Right cardiac atrium (tissue), 5 donors: ENCODE results near the gene PRR13. TPM values are rescaled to one million over a fixed set of nuclear protein-coding genes. Genes with fewer than 3 reads are reported as not detected.

Experiments
- ATAC-seq, 2 donors: fragments of 200-7000 bp; cut with Tn5 transposase; one replicate each; pipeline versions ENCODE4 v1.8.0 to v1.9.1; 2020; ENCODE audit warnings: moderate library complexity in 2 of 2, mild to moderate bottlenecking in 1 of 2
- DNase-seq, 3 donors: peaks; one replicate each; pipeline ENCODE4 v3.0.0-alpha.2; 2020
- H3K27ac ChIP-seq: one replicate; pipeline ENCODE4 v1.5.1; 2013; ENCODE audit warnings: mild to moderate bottlenecking, low read length, control low read depth, moderate library complexity
- H3K27me3 ChIP-seq: one replicate; pipeline ENCODE4 v1.6.1; 2013; ENCODE audit not compliant: control insufficient read depth, insufficient read depth
- H3K4me1 ChIP-seq: one replicate; pipeline ENCODE4 v1.6.1; 2013; ENCODE audit warnings: low read length; ENCODE audit not compliant: control insufficient read depth, insufficient read depth
- H3K4me3 ChIP-seq: one replicate; pipeline ENCODE4 v1.5.1; 2013; ENCODE audit warnings: low read length, control low read depth
- H3K9me3 ChIP-seq: one replicate; pipeline ENCODE4 v1.6.1; 2013; ENCODE audit warnings: low read length; ENCODE audit not compliant: control insufficient read depth
- WGBS: extraction: QIAGEN DNeasy Blood & Tissue Kit; methylation state at CpG from one replicate; pipeline ENCODE4 v1.1.7; 2013; 5-methylcytosine and 5-hydroxymethylcytosine counted together
- intact Hi-C, 4 donors: fragments of 100-400 bp; cut with DNase I; formaldehyde crosslinking; loops; one replicate each; pipeline versions ENCODE4 v1.11.0 to v1.14.0; 2022 to 2023
- polyA plus RNA-seq: library from polyadenylated mRNA; stranded (reverse); fragments of 200-250 nt; gene quantifications from one replicate; pipeline ENCODE4 v1.2.3, GENCODE V29; 2013
- total RNA-seq, 4 donors: library from RNA; stranded (reverse); fragmentation: NEBNext Ultra II Directional; extraction: Animal tissue kit (Norgen Biotek cat#: 25700); gene quantifications; one replicate each; pipeline ENCODE4 v1.2.1, GENCODE V29; 2021
- donor health status: healthy with polysubstance abuse.
- donor health status: DM: no; HTN: yes; CAD: no.
- donor health status: DM: no; HTN: no; CAD: no.
- donor health status: DM: no; HTN: yes; CAD: no; lungs with severe emphysema.
- donor health status: DM: yes; HTN: yes; CAD: no.

The PRR13 gene
- total and polyA plus RNA-seq, 5 donors: 66.9 to 85.6 (median 80.8) TPM

DNA sequence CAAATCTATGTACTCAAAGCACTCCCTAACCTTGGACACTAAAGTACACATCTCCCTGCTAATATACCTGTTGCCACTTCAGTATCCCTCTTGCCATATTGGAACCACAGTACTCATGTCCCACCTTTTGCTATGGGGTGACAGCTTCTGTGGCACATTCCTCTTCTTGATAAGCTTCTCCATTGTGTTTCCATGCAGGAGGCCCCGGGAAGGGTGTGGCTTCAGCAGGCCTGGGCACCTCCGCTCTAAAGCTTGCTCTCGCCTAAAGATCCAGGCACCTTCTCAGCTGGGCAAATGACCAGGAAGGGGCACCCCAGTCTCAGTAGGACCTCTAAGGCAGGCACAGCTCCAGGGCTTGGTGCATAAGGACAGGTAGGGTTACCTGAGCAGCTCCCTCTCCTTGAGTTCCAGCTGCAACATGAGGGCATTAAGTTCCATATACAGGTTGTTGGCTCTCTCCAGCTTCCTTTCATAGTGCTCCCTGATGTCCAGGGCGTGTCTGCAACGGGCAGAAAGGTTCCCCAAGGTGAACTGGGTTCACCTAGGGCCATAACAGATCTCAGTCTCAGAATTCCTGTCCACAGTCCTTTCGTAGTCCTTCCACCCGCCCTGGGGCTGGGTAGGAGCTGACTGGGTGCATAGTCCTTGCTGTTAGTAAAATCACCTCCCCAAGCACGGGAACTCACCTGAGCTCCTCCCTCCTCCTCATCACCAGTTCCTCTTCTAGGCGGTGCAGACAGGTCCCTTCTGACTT lies 41.9 kb downstream of the PRR13 start:
- Histone ChIP-seq H3K9me3 (no peaks in the 10 kb centered on the region), H3K27me3 (no peaks in the 10 kb centered on the region), H3K27ac (no peak overlapping the region), H3K4me3 (no peak overlapping the region), H3K4me1 (no peaks in the 10 kb centered on the region)
- WGBS: 67% methylated on average over 9 of the region's 9 CpGs
- ATAC-seq: peak in 1 of 2 donors; percentile 5
- intact Hi-C loops: no loop called here
- DNase-seq: peak in 1 of 3 donors; percentile 26

DNA sequence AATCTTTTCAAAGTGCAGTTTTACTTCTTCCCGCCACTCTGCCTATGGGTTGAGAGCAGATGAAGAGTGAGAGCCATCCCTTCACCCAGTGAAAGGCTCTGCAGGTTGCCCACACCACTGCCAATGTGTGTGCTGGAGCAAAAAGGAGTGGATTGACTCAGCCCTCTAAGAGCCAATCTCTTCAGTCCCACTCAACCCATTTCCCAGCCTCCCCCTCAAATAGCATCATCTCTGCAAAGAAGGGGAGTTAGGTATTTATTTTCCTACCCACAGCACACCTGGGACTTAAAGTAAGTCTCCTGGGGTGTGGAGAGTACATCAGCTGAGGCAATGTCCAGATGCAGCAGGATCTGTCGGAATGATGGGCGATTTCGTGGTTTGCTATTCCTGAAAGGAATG lies 42.4 kb downstream of the PRR13 start:
- intact Hi-C loops: no loop called here

GRCh38 chr12:53484686-53485575 lies 43.4 kb downstream of the PRR13 start:
- intact Hi-C loops: no loop called here
- H3K4me1 ChIP-seq: no peaks in the 10 kb centered on the region
- no peaks in the 10 kb centered on the region for H3K9me3 ChIP-seq
- WGBS: 77% methylated on average over 10 of the region's 10 CpGs
- DNase-seq (no peak), ATAC-seq (no peak)
- H3K27ac ChIP-seq: no peak overlapping the region
- no peak overlapping the region for H3K4me3 ChIP-seq
- H3K27me3 ChIP-seq: no peaks in the 10 kb centered on the region

More for the DNA sequence above, 42.4 kb downstream of the PRR13 start:
- no peak overlapping the region for H3K27ac ChIP-seq
- H3K4me3 ChIP-seq: no peak overlapping the region
- 89% methylated on average over 4 of the region's 4 CpGs for WGBS
- H3K27me3 ChIP-seq: no peaks in the 10 kb centered on the region
- H3K4me1 ChIP-seq: no peaks in the 10 kb centered on the region
- DNase-seq: no peak
- no peak for ATAC-seq
- H3K9me3 ChIP-seq: no peaks in the 10 kb centered on the region

- Histone ChIP-seq H3K4me3 (no peak overlapping the region), H3K27ac (no peak overlapping the region), H3K9me3 (no peaks in the 10 kb centered on the region), H3K4me1 (no peaks in the 10 kb centered on the region), H3K27me3 (no peaks in the 10 kb centered on the region)
- intact Hi-C loops: no loop called here
- DNase-seq: peak in 1 of 3 donors; percentile 47
- no peak for ATAC-seq
- 93% methylated on average over 10 of the region's 10 CpGs for WGBS
Measured at GRCh38 chr12:53485955-53486735, 44.6 kb downstream of the PRR13 start.

- intact Hi-C loops: no loop called here
Measured at GRCh38 chr12:53486736-53487487, 45.4 kb downstream of the PRR13 start.

GRCh38 chr12:53489242-53489864 lies 47.8 kb downstream of the PRR13 start:
- DNase-seq (no peak), ATAC-seq (no peak)
- Histone ChIP-seq H3K27me3 (no peaks in the 10 kb centered on the region), H3K9me3 (no peaks in the 10 kb centered on the region), H3K4me1 (peaks cover 4% of the 10 kb centered on the region), H3K4me3 (no peak overlapping the region), H3K27ac (no peak overlapping the region)
- 95% methylated on average over 5 of the region's 5 CpGs for WGBS
- intact Hi-C loops: no loop called here

More at GRCh38 chr12:53486736-53487487, 45.4 kb downstream of the PRR13 start:
- H3K9me3 ChIP-seq: no peaks in the 10 kb centered on the region
- WGBS: 79% methylated on average over 17 of the region's 17 CpGs
- no peaks in the 10 kb centered on the region for H3K27me3 ChIP-seq
- no peak overlapping the region for H3K27ac ChIP-seq
- no peak overlapping the region for H3K4me3 ChIP-seq
- peak in 1 of 2 donors; percentile 3 for ATAC-seq
- DNase-seq: peak in 1 of 3 donors; percentile 64
- no peaks in the 10 kb centered on the region for H3K4me1 ChIP-seq

- 48% methylated on average over 20 of the region's 20 CpGs for WGBS
- Histone ChIP-seq H3K27ac (peak overlapping the region; percentile 30), H3K9me3 (no peaks in the 10 kb centered on the region), H3K4me3 (peak overlapping the region; percentile 47), H3K27me3 (no peaks in the 10 kb centered on the region), H3K4me1 (peaks cover 4% of the 10 kb centered on the region)
- DNase-seq: peak in 1 of 3 donors; percentile 43
- intact Hi-C loops: no loop called here
- peak in 1 of 2 donors; percentile 0 for ATAC-seq
Measured at GRCh38 chr12:53492188-53492587, 50.7 kb downstream of the PRR13 start.

GRCh38 chr12:53492830-53493609 lies 51.5 kb downstream of the PRR13 start:
- no peaks in the 10 kb centered on the region for H3K27me3 ChIP-seq
- ATAC-seq (peak; percentile 95), DNase-seq (peak; percentile 96 to 98 (median 98))
- WGBS: 2% methylated on average over 47 of the region's 52 CpGs
- H3K4me1 ChIP-seq: peaks cover 4% of the 10 kb centered on the region
- no peaks in the 10 kb centered on the region for H3K9me3 ChIP-seq
- peak overlapping the region; percentile 73 for H3K27ac ChIP-seq
- peak overlapping the region; percentile 47 for H3K4me3 ChIP-seq
- intact Hi-C loops: no loop called here

DNA sequence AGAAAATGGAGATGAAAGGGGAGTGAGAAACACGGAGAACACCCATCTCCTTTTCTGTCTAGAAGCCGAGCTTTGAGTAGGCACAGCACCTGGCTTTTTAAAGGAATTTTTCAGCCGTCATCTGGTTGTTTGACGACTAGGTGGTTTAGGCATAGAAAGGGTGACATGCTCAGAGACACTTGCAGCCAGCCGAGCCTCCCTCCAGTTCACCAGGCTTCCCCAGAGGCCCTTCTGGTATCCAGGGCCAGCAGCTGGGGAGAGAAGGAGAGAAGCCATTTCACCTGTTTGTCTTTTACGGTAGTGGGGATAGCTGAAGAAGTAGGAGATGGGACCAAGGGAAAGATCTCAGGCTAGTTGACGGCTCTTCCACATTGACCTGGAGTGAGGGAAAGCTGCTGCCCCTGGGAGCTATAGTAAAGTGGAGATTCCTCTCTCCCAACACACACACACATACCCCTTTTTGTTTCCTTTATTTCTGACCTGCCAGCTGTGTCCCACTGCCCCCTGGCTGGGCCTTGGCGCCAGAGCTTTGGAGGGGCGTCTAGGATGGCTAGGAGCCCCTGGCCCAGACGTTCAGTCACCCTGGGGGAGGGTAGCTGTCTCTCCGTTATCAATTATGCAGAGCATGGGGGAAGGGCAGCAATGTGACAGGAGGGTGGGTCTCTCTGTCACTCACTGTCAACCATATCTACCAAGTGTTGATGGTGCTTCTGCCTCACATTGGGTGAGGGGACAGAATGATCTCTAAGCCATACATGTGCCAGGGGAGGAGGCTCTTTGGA lies 52.3 kb downstream of the PRR13 start:
- DNase-seq: no peak
- Histone ChIP-seq H3K27ac (peak overlapping the region; percentile 73), H3K9me3 (no peaks in the 10 kb centered on the region), H3K27me3 (no peaks in the 10 kb centered on the region), H3K4me1 (peaks cover 4% of the 10 kb centered on the region), H3K4me3 (peak overlapping the region; percentile 47)
- 27% methylated on average over 11 of the region's 11 CpGs for WGBS
- ATAC-seq: no peak
- intact Hi-C loops: no loop called here
